Colon (tissue), 2 donors: Measurements from ENCODE around the gene RGPD4.
A peak's percentile ranks its signal among the peaks of the same experiment; 100 is the strongest.
"Not testable (repeated sequence)": the region's sequence is repeated elsewhere in the genome, so short reads cannot be mapped to it uniquely, and the experiment has no call there.

Source experiments
- FAIRE-seq: peaks from 2 replicates; lab custom pipeline; 2012; peaks lifted over from hg19 to GRCh38; lab: Jason Lieb, UNC
- donor health status: control.
- donor health status: control.

Gene RGPD4

GRCh38 chr2:107826749-107827148 lies at the start of gene RGPD4:
TSS of gene RGPD4 (plus strand) at chr2:107826892. CDS start at chr2:107827014, 122 bp downstream.
- FAIRE-seq, result not testable (repeated sequence)

GRCh38 chr2:107777974-107778373 lies 48.7 kb upstream of the RGPD4 start:
- FAIRE-seq, result no peak

- no peak for FAIRE-seq
Observed at GRCh38 chr2:107785756-107786155, 40.9 kb upstream of the RGPD4 start.

- no peak for FAIRE-seq
Observed at GRCh38 chr2:107790837-107791236, 35.9 kb upstream of the RGPD4 start.

- FAIRE-seq, result no peak
Observed at GRCh38 chr2:107801498-107801897, 25.2 kb upstream of the RGPD4 start.

- FAIRE-seq, result no peak
Observed at GRCh38 chr2:107804608-107805498, 21.8 kb upstream of the RGPD4 start.

GRCh38 chr2:107806901-107807300 lies 19.8 kb upstream of the RGPD4 start:
- FAIRE-seq, result no peak

- no peak for FAIRE-seq
Observed at GRCh38 chr2:107807988-107808387, 18.7 kb upstream of the RGPD4 start.

GRCh38 chr2:107808959-107809358 lies 17.7 kb upstream of the RGPD4 start:
- FAIRE-seq, result no peak

GRCh38 chr2:107809835-107810234 lies 16.9 kb upstream of the RGPD4 start:
- FAIRE-seq, result no peak

- FAIRE-seq, result no peak
Observed at GRCh38 chr2:107810734-107811133, 16.0 kb upstream of the RGPD4 start.

- no peak for FAIRE-seq
Observed at GRCh38 chr2:107811411-107811810, 15.3 kb upstream of the RGPD4 start.

- FAIRE-seq, result no peak
Observed at GRCh38 chr2:107812006-107812405, 14.7 kb upstream of the RGPD4 start.

- no peak for FAIRE-seq
Observed at GRCh38 chr2:107817378-107817777, 9.3 kb upstream of the RGPD4 start.

- FAIRE-seq, result no peak
Observed at GRCh38 chr2:107822302-107822701, 4.4 kb upstream of the RGPD4 start.

- FAIRE-seq, result no peak
Observed at GRCh38 chr2:107824451-107825205, 2.1 kb upstream of the RGPD4 start.

GRCh38 chr2:107825206-107825563 lies 1.5 kb upstream of the RGPD4 start:
- FAIRE-seq, result no peak

GRCh38 chr2:107829514-107829913 lies 2.8 kb downstream of the RGPD4 start:
- FAIRE-seq, result not testable (repeated sequence)

- not testable (repeated sequence) for FAIRE-seq
Observed at GRCh38 chr2:107833152-107833551, 6.5 kb downstream of the RGPD4 start.

GRCh38 chr2:107833618-107834017 lies 6.9 kb downstream of the RGPD4 start:
- not testable (repeated sequence) for FAIRE-seq

GRCh38 chr2:107916121-107916520 lies 89.4 kb downstream of the RGPD4 start:
- FAIRE-seq, result not testable (repeated sequence)

GRCh38 chr2:107916696-107917370 lies 90.1 kb downstream of the RGPD4 start:
- FAIRE-seq, result peak; percentile 24
